ENCODE measurements around the gene SNX20. TPM values are rescaled to one million over a fixed set of nuclear protein-coding genes. Genes with fewer than 3 reads are reported as not detected.

SNX20 gene
- total RNA-seq, 1 experiment from 2014 or later = not detected

Other genes with a start within 250 kb of the SNX20 start
- gene NKD1, start 132.9 kb downstream of the SNX20 start, total RNA-seq (2014; rRNA removed; shearing (Covaris generic)) = 0.37 and 1.0 TPM in 2 replicates
- gene NOD2, start 12.3 kb upstream of the SNX20 start, total RNA-seq (2014; rRNA removed; shearing (Covaris generic)) = 0.07 and 0.34 TPM in 2 replicates
- 53.3 and 68.6 TPM in 2 replicates for gene CYLD, start 60.8 kb upstream of the SNX20 start, total RNA-seq (2014; rRNA removed; shearing (Covaris generic))